Measurements from ENCODE around the gene PITPNC1. TPM values are rescaled to one million over a fixed set of nuclear protein-coding genes. Genes with fewer than 3 reads are reported as not detected.
A peak's percentile ranks its signal among the peaks of the same experiment; 100 is the strongest.
"Not testable (repeated sequence)": the region's sequence is repeated elsewhere in the genome, so short reads cannot be mapped to it uniquely, and the experiment has no call there.

Gene PITPNC1
- total RNA-seq, 1 experiment from 2014 or later: 6.3 TPM

- in situ Hi-C loops (cut with HindIII; ENCODE audit: low pct_unique_long_range_greater_than_20kb, low sequenced_read_pairs): no loop called here
- peak; percentile 24 for DNase-seq (ENCODE audit: low read depth)
Observed at GRCh38 chr17:67573987-67574657, 197.0 kb downstream of the PITPNC1 start.

DNA sequence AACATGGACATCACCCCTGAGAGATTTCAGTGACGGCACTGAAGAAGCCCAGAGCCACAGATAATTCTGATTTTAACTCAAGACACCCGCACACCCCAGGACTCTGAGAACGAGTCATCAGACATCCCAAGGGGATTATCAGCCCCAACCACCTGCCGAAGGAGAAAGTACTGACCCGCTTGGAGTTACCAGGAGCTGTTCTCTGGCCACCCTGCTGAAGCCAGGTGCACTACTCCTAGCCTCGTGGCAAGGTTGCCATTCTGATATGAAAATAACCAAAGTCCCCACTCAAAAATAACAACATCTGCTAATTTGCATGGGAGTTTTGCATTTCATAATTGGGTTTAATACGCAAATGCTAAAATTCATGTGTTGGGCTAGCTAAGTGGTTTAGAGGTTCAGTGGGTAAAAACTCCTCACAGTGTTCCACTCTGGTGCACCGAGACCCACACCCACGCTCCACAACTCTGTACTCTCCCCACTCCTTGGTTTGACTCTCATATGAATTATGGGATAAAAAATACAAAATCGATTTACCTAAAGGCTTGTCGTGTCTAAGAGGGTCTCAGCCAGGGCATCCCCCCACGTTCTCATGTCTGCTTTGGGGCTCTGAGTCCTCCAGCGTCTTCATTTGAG lies 197.7 kb downstream of the PITPNC1 start:
- in situ Hi-C loops (cut with HindIII; ENCODE audit: low pct_unique_long_range_greater_than_20kb, low sequenced_read_pairs): no loop called here
- DNase-seq (ENCODE audit: low read depth): no peak

DNA sequence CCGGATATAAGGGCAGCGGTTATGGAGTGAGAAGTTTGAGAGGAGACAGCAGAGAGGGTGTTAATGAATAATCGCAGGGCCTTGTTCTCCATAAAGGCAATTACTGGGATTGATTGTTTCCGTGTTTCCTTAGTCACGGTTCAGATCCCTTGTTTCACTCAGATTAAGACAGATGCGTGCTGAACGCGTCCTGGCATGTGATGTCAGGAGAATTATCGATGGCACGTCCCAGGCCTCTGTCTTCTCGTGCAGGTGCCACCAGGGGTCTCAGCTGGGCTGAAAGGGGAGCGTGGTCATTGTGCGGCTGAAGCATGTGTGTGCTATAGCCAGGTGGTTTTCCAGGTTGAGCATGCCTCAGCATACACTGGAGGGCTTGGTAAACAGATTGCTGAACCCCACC lies 198.2 kb downstream of the PITPNC1 start:
- in situ Hi-C loops (cut with HindIII; ENCODE audit: low pct_unique_long_range_greater_than_20kb, low sequenced_read_pairs): no loop called here
- peak; percentile 85 for DNase-seq (ENCODE audit: low read depth)

DNA sequence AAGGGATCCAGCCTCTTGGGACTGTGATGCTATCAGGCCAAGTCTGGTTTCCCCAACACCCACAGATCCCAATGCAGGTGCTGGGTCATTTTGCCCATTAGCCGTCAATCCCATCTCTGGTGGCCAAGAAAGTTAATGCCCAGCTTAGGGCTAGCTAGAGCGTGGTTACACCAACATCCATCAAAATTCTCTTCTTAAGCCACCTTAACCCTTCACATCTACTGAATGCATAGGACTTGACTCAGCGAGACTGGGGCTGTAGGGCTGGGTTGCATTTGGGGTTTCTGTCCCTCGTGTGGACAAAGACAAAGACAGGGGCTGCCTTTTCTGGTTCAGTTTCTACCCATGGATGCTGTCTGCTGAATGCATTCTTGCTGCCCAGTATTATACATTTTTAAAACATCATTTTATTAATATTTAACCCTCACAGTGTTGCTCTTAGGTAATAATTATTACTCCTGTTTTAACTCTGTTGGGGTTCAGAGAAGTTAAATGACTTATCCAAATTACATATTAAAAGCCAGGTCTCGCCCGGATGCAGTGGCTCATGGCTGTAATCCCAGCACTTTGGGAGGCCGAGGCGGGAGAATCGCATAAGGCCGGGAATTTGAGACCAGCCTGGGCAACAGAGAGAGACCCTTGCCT lies 199.5 kb downstream of the PITPNC1 start:
- DNase-seq (ENCODE audit: low read depth): peak; percentile 57
- in situ Hi-C loops (cut with HindIII; ENCODE audit: low pct_unique_long_range_greater_than_20kb, low sequenced_read_pairs): no loop called here

DNA sequence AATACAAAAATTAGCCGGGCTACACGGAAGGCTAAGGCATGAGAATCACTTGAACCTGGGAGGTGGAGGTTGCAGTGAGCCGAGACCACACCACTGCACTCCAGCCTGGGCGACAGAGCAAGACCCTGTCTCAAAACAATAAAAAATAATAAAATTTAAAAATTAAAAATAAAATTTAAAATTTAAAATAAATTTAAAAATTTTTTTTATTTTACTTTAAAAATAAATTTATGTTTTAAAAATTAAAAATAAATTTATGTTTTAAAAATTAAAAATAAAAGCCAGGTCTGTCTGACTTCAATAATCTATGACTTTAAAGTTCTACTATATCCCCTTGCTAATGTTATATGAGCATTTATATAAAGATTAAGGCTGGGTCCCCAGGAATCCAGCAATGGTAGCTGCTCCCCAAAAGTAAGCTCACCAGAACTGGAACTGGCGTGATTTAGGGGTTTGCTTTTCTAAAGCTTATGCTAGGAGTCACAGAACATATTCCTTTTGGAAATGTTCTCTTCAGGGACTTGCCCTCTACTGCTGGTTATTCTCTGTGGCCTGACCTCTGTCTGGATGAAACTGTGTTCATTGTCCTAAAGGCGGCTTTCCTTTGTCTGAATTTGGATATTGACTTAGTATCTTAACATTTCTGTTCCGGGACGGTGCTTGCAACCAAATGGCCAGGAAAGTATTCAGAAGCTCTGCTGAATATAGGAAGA lies 200.5 kb downstream of the PITPNC1 start:
- in situ Hi-C loops (cut with HindIII; ENCODE audit: low pct_unique_long_range_greater_than_20kb, low sequenced_read_pairs): no loop called here
- DNase-seq (ENCODE audit: low read depth): no peak

DNA sequence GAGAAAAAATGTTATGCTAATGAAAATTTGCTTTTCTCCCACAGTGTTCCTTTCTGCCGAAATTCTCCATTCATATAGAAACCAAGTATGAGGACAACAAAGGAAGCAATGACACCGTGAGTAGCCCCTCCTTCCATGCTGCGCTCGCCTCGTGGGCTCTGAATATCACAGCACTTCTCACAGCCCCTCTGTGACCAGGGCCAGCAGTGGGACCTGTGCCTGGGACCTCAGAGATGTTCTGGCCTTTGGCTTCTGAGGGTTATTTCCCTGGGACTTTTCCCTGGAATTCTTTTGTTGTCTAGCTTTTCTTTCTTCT lies 201.0 kb downstream of the PITPNC1 start:
- in situ Hi-C loops (cut with HindIII; ENCODE audit: low pct_unique_long_range_greater_than_20kb, low sequenced_read_pairs): no loop called here
- DNase-seq (ENCODE audit: low read depth): no peak

GRCh38 chr17:67578679-67579405 lies 201.8 kb downstream of the PITPNC1 start:
- in situ Hi-C loops (cut with HindIII; ENCODE audit: low pct_unique_long_range_greater_than_20kb, low sequenced_read_pairs); DNase-seq (ENCODE audit: low read depth): not testable (repeated sequence)

- DNase-seq (ENCODE audit: low read depth): peak; percentile 78
- in situ Hi-C loops (cut with HindIII; ENCODE audit: low pct_unique_long_range_greater_than_20kb, low sequenced_read_pairs): no loop called here
Observed at GRCh38 chr17:67582673-67583081, 205.6 kb downstream of the PITPNC1 start.

GRCh38 chr17:67585077-67585602 lies 208.1 kb downstream of the PITPNC1 start:
- peak; percentile 26 for DNase-seq (ENCODE audit: low read depth)
- in situ Hi-C loops (cut with HindIII; ENCODE audit: low pct_unique_long_range_greater_than_20kb, low sequenced_read_pairs): no loop called here

GRCh38 chr17:67588326-67588725 lies 211.2 kb downstream of the PITPNC1 start:
- no peak for DNase-seq (ENCODE audit: low read depth)
- in situ Hi-C loops (cut with HindIII; ENCODE audit: low pct_unique_long_range_greater_than_20kb, low sequenced_read_pairs): no loop called here

DNA sequence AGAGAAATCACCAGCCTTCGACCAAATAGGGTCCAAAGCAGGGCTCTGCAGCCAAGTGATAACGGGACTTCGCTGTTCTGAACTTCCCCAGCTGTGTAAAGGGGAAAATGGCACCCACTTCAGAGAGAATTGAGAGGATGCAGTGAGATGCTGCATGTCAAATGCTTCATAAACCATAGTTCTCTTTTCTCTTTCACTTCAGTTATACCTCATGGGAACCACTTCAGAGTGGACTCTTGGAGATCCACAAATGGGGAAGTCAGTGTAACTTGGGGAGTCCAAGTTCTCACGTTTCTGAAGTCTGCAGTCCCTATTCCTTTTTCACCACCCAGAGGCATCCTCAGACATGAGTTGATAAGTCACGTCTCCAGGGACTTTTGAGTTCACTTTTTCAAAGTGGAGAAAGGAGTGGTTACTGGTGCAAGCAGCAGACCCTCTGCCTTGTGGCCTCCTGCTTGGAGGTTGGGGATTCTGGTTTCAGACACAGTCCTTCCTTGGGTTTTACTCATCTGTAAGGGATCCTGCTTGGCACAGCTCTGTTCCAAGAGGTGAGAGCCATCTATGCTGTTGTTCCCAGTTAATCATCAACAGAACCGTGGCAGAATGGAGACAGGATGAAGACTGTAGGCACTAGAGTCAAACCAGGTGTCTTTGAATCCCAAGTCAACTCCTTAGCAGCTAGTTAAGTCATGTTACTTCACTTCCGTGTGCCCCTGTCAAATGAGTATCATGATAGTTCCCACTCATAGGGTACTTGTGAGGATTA lies 217.2 kb downstream of the PITPNC1 start:
- in situ Hi-C loops (cut with HindIII; ENCODE audit: low pct_unique_long_range_greater_than_20kb, low sequenced_read_pairs): no loop called here
- DNase-seq (ENCODE audit: low read depth): peak; percentile 38

GRCh38 chr17:67600408-67600807 lies 223.3 kb downstream of the PITPNC1 start:
- no peak for DNase-seq (ENCODE audit: low read depth)
- in situ Hi-C loops (cut with HindIII; ENCODE audit: low pct_unique_long_range_greater_than_20kb, low sequenced_read_pairs): no loop called here

DNA sequence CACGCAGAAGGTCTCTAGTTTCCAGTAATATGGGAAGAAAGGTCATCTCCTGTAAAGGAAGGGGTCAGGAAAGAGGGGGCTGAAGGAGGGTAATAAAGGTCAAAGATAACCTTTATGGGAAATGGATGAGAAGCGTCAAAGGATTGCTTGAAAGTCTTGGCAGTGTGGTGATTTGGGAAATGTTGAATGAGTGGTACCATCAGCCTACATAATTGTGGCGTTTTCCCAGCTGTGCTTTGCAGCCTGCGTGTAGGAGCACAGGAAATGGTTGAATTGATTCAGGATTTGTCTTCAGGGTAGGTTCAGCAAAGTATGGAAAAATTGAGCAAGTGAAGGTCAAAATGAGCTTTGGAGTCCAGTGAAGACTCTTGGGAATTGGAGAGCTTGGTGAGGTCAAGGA lies 224.8 kb downstream of the PITPNC1 start:
- DNase-seq (ENCODE audit: low read depth): no peak
- in situ Hi-C loops (cut with HindIII; ENCODE audit: low pct_unique_long_range_greater_than_20kb, low sequenced_read_pairs): no loop called here

DNA sequence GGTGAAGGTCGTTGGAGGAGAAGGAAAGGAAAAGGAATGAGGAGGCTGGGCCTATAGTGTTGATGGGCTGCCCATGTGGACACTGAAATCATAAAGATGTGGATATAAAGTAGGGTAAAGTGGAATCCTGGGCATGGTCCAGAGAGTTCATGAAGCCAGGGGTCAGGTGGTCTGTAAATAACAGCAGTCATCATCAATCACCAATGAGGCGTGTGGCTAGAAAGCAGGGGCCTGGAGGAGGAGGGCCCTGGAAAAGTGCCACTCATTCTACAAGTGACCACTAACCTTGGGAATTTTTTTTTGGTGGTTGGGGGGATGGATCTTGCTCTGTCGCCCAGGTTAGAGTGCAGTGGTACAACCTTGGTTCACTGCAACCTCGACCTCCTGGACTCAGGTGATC lies 225.4 kb downstream of the PITPNC1 start:
- in situ Hi-C loops (cut with HindIII; ENCODE audit: low pct_unique_long_range_greater_than_20kb, low sequenced_read_pairs): no loop called here
- DNase-seq (ENCODE audit: low read depth): peak; percentile 4

GRCh38 chr17:67602974-67603373 lies 225.9 kb downstream of the PITPNC1 start:
- in situ Hi-C loops (cut with HindIII; ENCODE audit: low pct_unique_long_range_greater_than_20kb, low sequenced_read_pairs): no loop called here
- DNase-seq (ENCODE audit: low read depth): peak; percentile 58

GRCh38 chr17:67605256-67605912 lies 228.3 kb downstream of the PITPNC1 start:
- DNase-seq (ENCODE audit: low read depth): no peak
- in situ Hi-C loops (cut with HindIII; ENCODE audit: low pct_unique_long_range_greater_than_20kb, low sequenced_read_pairs): no loop called here

DNA sequence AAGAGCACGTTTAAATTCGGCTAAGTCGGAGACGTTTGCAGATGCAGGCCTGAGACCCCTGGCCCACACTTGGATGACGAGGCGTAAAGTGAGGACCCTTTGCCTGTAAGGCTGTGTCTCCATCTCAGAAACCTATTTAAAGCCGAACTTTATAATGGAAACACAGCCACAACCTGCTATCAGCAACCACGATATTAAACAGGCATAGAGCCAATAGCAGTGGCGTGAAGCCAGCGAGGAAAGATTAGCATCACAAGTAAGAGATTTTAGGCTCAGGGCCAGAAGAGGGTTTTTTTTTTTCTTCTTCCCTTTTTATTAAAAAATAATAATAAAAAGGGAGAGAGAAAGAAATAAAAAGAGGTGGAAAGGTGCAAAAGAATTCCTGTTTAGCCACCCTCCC lies 229.4 kb downstream of the PITPNC1 start:
- no peak for DNase-seq (ENCODE audit: low read depth)
- in situ Hi-C loops (cut with HindIII; ENCODE audit: low pct_unique_long_range_greater_than_20kb, low sequenced_read_pairs): no loop called here

All from Caki2 (cell line).